HL-60 (cell line): Measurements from ENCODE around the gene CEP57.

ENCODE experiments used
- CTCF ChIP-seq: IDR thresholded peaks from one replicate; pipeline ENCODE4 v1.5.1; 2011; ENCODE audit warnings: low read length, control low read depth, inconsistent platforms; ENCODE audit not compliant: insufficient read depth
- GABPA ChIP-seq: IDR thresholded peaks from 2 replicates; pipeline ENCODE4 v1.6.1; 2012; ENCODE audit warnings: low read depth

- TF ChIP-seq CTCF, result no peak
- TF ChIP-seq GABPA, result no peak
These were observed 11.6 kb upstream of the CEP57 start for GRCh38 chr11:95778699-95779098.
